LoVo (cell line): ENCODE data around the gene IDS.

Source experiments
- DNase-seq: peaks from one replicate; pipeline ENCODE4 v3.0.0-alpha.2; 2016; ENCODE audit warnings: low spot score

IDS gene

GRCh38 chrX:149456476-149457245 lies 48.4 kb downstream of the IDS start:
- no peak for DNase-seq

- DNase-seq: no peak
Observed at GRCh38 chrX:149455934-149456333, 49.2 kb downstream of the IDS start.

GRCh38 chrX:149453906-149454822 lies 50.9 kb downstream of the IDS start:
- DNase-seq: no peak

- peak; percentile 28 for DNase-seq
Observed at GRCh38 chrX:149453030-149453429, 52.1 kb downstream of the IDS start.

GRCh38 chrX:149433451-149433850 lies 71.7 kb downstream of the IDS start:
- no peak for DNase-seq

GRCh38 chrX:149433051-149433450 lies 72.1 kb downstream of the IDS start:
- DNase-seq: no peak
